HEK293T (cell line): Measurements from ENCODE around the gene CDC42.

Experiments used
- HDGF ChIP-seq: fragments of 450-650 bp; IDR thresholded peaks from 2 replicates; pipeline ENCODE4 v1.6.1; 2017; ENCODE audit warnings: antibody characterized with exemption, borderline replicate concordance
- SP1 ChIP-seq: fragments of 450-650 bp; IDR thresholded peaks from 2 replicates; pipeline ENCODE4 v1.6.1; 2017

DNA sequence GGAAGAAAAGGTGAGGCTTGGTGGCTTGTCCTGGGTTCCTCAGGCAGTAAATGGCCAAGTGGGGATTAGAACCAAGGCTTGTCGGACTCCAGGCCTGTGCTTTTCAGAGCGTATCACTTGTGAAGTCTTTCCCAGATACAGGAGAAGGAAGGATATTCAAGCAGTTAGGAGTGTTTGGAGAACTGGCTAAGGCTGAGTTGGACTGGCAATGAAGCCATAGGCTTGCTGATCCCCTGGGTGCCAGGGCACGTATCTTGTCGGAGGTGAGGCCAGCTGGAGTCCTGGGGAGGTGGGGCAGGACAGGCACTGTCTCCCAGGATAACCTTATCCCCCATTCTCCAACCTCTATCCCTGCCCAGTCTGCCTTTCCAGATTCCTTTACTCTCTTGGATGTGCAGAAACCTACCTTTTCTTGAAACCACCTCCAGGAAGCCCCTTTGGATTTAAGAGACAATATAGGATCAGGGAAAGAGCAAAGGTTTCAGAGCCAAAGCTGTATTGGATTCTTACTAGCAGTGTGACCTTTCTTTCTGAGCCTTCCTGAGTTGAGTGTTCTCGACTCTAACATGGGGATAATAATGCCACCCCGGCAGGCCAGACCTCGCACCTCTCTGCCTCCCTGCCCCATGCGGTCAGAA is 72.2 kb downstream of the CDC42 start:
- no peak for TF ChIP-seq SP1
- no peak for TF ChIP-seq HDGF
